Measurements from ENCODE around the gene BTBD7. TPM values are rescaled to one million over a fixed set of nuclear protein-coding genes. Genes with fewer than 3 reads are reported as not detected.

The BTBD7 gene
- total and polyA plus RNA-seq, 2 of the 4 experiments (the other 2 are of a cell fraction), result 11.9 to 30.5 TPM

DNA sequence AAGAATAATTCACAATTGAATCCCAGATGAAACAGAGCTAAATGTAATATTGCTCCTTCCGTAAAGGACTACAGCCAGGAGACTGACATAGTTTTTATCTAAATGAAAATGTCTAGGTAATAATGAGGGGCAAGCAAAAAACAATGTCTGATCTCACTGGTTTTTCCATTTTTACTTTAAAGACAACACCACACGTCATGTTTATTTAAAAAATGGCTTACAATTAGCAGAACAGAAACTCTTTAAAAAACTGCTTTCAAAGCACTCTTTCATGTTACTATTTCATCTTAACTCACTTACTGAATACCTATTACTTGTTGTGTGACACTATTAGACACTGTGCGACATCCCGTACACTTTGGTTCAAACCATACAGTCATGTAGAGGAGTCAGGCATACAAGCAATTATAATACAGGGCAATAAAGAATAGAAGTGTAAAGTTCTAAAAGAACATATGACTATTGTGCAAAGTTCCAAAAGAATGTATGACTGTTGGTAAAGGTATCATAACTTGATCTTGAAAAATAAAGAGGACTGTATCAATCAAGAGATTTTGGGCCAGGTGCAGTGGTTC, 9.1 kb downstream of the BTBD7 start:
- no peak overlapping the region for H3K9ac ChIP-seq (ENCODE audit: low read depth, low read length)
- no peaks in the 10 kb centered on the region; the same call in 1 of the 2 replicates for H3K36me3 ChIP-seq (ENCODE audit: control insufficient read depth, insufficient read depth, low read length)
- H2BK20ac ChIP-seq (ENCODE audit: low read depth, low read length), result no peak overlapping the region
- in situ Hi-C loops (cut with MboI; ENCODE audit: low sequenced_read_pairs) (loop anchor here (25.0 kb wide), 1 partner anchor 1811 kb away; the partner anchor contains the start of gene PPP4R3A), dilution Hi-C loops (cut with HindIII; ENCODE audit: low sequenced_read_pairs, unreplicated experiment) (no loop called here), intact Hi-C loops (cut with micrococcal nuclease) (no loop called here)
- ChIA-PET CTCF (no interaction called here), POLR2A (ENCODE audit: unreplicated experiment) (no interaction called here)
- no peak overlapping the region for H2AK9ac ChIP-seq (replicated peaks; ENCODE audit: low read depth, low read length, poor library complexity)
- H3K14ac ChIP-seq (replicated peaks; ENCODE audit: low read depth, low read length), result no peak overlapping the region
- H3K27ac ChIP-seq (ENCODE audit: insufficient read depth, low read length), result no peak overlapping the region
- no peak overlapping the region for H3K4ac ChIP-seq (ENCODE audit: low read depth, low read length)
- no peak overlapping the region for H2BK5ac ChIP-seq (ENCODE audit: low read depth, low read length, poor library complexity, severe bottlenecking)
- no peak overlapping the region for H4K8ac ChIP-seq (ENCODE audit: low read depth in 2 of 2, low read length in 2 of 2)
- no peaks in the 10 kb centered on the region for H3K27me3 ChIP-seq (ENCODE audit: control insufficient read depth, insufficient read depth, low read length)
- TF ChIP-seq NFE2L2 (IDR thresholded peaks at IDR 0.05; ENCODE audit: low read depth, low read length) (no peak), MAZ (IDR thresholded peaks at IDR 0.05; ENCODE audit: borderline replicate concordance, low read depth, low read length) (no peak), CEBPB (IDR thresholded peaks at IDR 0.05; ENCODE audit: low read depth, low read length) (no peak), POLR2A (IDR thresholded peaks at IDR 0.05; ENCODE audit: low read depth, low read length) (no peak)
- TF ChIP-seq, protein P1, sequence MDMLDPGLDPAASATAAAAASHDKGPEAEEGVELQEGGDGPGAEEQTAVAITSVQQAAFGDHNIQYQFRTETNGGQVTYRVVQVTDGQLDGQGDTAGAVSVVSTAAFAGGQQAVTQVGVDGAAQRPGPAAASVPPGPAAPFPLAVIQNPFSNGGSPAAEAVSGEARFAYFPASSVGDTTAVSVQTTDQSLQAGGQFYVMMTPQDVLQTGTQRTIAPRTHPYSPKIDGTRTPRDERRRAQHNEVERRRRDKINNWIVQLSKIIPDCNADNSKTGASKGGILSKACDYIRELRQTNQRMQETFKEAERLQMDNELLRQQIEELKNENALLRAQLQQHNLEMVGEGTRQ (IDR thresholded peaks at IDR 0.05; ENCODE audit: low read depth, low read length), result no peak
- H2AK5ac ChIP-seq (ENCODE audit: low read depth, low read length), result no peak overlapping the region
- no peak overlapping the region for H4K5ac ChIP-seq (ENCODE audit: low read depth, low read length)
- no CpG with 5 or more reads among the region's 4 CpGs for WGBS, 2 experiments (ENCODE audit: extremely low coverage in 2 of 2, insufficient read length in 1 of 2)
- H2BK15ac ChIP-seq (ENCODE audit: low read depth, low read length), result no peak overlapping the region
- no peak overlapping the region for H2BK120ac ChIP-seq (ENCODE audit: low read depth, low read length)
- H3K9me1 ChIP-seq (ENCODE audit: insufficient read depth, low read length), result peaks cover 9% of the 10 kb centered on the region; the same call in 1 of the 2 replicates
- H3K23ac ChIP-seq (ENCODE audit: low read depth, low read length), result no peak overlapping the region
- H4K20me1 ChIP-seq (ENCODE audit: insufficient read depth, low read length), result peaks cover 62% of the 10 kb centered on the region
- no peaks in the 10 kb centered on the region for H3K9me3 ChIP-seq (ENCODE audit: control insufficient read depth, insufficient read depth, low read length)
- peaks cover 8 to 54% of the 10 kb centered on the region in 2 experiments; a peak in 3 of 4 replicates for H3K79me1 ChIP-seq (ENCODE audit: low read depth in 1 of 2, low read length in 2 of 2)
- H3K4me2 ChIP-seq (ENCODE audit: low read depth, low read length), result no peak overlapping the region
- H3K4me3 ChIP-seq (ENCODE audit: insufficient read depth, low read depth, low read length), result no peak overlapping the region
- no peak overlapping the region for H3K56ac ChIP-seq (ENCODE audit: extremely low read depth, insufficient read depth, low read length)
- peaks cover 7% of the 10 kb centered on the region for H3K4me1 ChIP-seq (ENCODE audit: control insufficient read depth, insufficient read depth, low read length)
- no peak for ATAC-seq (ENCODE audit: low read depth)
- H3K18ac ChIP-seq (ENCODE audit: low read depth, low read length), result no peak overlapping the region
- DNase-seq, result no peak
- H4K91ac ChIP-seq (ENCODE audit: insufficient read depth, low read depth, low read length), result no peak overlapping the region
- no TSS peak for BruUV-seq (replicated peaks)
- no peak overlapping the region for H2AFZ ChIP-seq (replicated peaks; ENCODE audit: low read length, poor library complexity)

Data from IMR-90 (cell line).